Activated naive CD8-positive, alpha-beta T cell treated with anti-CD3 and anti-CD28 coated beads for 36 hours (primary cell): ENCODE results near the gene LRBA. TPM values are rescaled to one million over a fixed set of nuclear protein-coding genes. Genes with fewer than 3 reads are reported as not detected.
"Not testable (repeated sequence)": the region's sequence is repeated elsewhere in the genome, so short reads cannot be mapped to it uniquely, and the experiment has no call there.

Experiments used
- DNase-seq: peaks from one replicate; pipeline ENCODE4 v3.0.0; 2021
- H3K27ac Mint-ChIP-seq: one replicate; pipeline ENCODE4 v1.8.0; 2022; ENCODE audit warnings: mild to moderate bottlenecking, moderate library complexity, mixed read lengths
- H3K27me3 Mint-ChIP-seq: one replicate; pipeline ENCODE4 v1.8.0; 2022; ENCODE audit warnings: mild to moderate bottlenecking, mixed read lengths
- H3K36me3 Mint-ChIP-seq: one replicate; pipeline ENCODE4 v1.8.0; 2021; ENCODE audit warnings: mild to moderate bottlenecking, mixed read lengths
- H3K4me1 Mint-ChIP-seq: one replicate; pipeline ENCODE4 v1.8.0; 2021; ENCODE audit warnings: mixed read lengths
- H3K4me3 Mint-ChIP-seq: one replicate; pipeline ENCODE4 v1.8.0; 2022; ENCODE audit warnings: mild to moderate bottlenecking, moderate library complexity, mixed read lengths
- H3K9me3 Mint-ChIP-seq: one replicate; pipeline ENCODE4 v1.8.0; 2022; ENCODE audit warnings: mixed read lengths
- total RNA-seq, 2 experiments: library from RNA; stranded (reverse); gene quantifications; one replicate each; pipeline ENCODE4 v1.2.3, GENCODE V29; 2021

Gene LRBA
- total RNA-seq = 10 to 100 TPM; 52.5 to 61.2 TPM

GRCh38 chr4:151014521-151015458 lies at the start of gene LRBA:
LRBA (minus strand) TSS chr4:151015284; CDS start chr4:151014642, 642 bp downstream.
- Mint-ChIP-seq H3K27ac (peak within 1 kb of the TSS; percentile 99), H3K36me3 (peaks cover 28% of the 10 kb centered on the region), H3K4me3 (peak within 1 kb of the TSS; percentile 100), H3K27me3 (no peaks in the 10 kb centered on the region), H3K9me3 (no peaks in the 10 kb centered on the region), H3K4me1 (peaks cover 22% of the 10 kb centered on the region)
- peak; percentile 85 for DNase-seq

GRCh38 chr4:151063143-151063542 lies 48.1 kb upstream of the LRBA start:
- not testable (repeated sequence) for H3K27me3 Mint-ChIP-seq, H3K4me1 Mint-ChIP-seq, DNase-seq, H3K4me3 Mint-ChIP-seq, H3K27ac Mint-ChIP-seq, H3K9me3 Mint-ChIP-seq, H3K36me3 Mint-ChIP-seq

- Mint-ChIP-seq H3K36me3 (no peaks in the 10 kb centered on the region), H3K27ac (no peak overlapping the region), H3K27me3 (no peaks in the 10 kb centered on the region), H3K4me1 (peaks cover 2% of the 10 kb centered on the region), H3K4me3 (no peak overlapping the region), H3K9me3 (peaks cover 1% of the 10 kb centered on the region)
- no peak for DNase-seq
Observed at GRCh38 chr4:151055539-151055938, 40.5 kb upstream of the LRBA start.

- no peaks in the 10 kb centered on the region for H3K36me3 Mint-ChIP-seq
- no peak overlapping the region for H3K27ac Mint-ChIP-seq
- no peak for DNase-seq
- peaks cover 2% of the 10 kb centered on the region for H3K4me1 Mint-ChIP-seq
- no peaks in the 10 kb centered on the region for H3K27me3 Mint-ChIP-seq
- peaks cover 1% of the 10 kb centered on the region for H3K9me3 Mint-ChIP-seq
- no peak overlapping the region for H3K4me3 Mint-ChIP-seq
Observed at GRCh38 chr4:151052785-151053184, 37.7 kb upstream of the LRBA start.

- H3K4me3 Mint-ChIP-seq = no peak overlapping the region
Observed at GRCh38 chr4:151049430-151049884, 34.4 kb upstream of the LRBA start.

GRCh38 chr4:151048913-151049312 lies 33.8 kb upstream of the LRBA start:
- peaks cover 2% of the 10 kb centered on the region for H3K4me1 Mint-ChIP-seq
- no peak for DNase-seq
- no peaks in the 10 kb centered on the region for H3K36me3 Mint-ChIP-seq
- no peak overlapping the region for H3K4me3 Mint-ChIP-seq
- H3K27me3 Mint-ChIP-seq = no peaks in the 10 kb centered on the region
- H3K27ac Mint-ChIP-seq = no peak overlapping the region
- no peaks in the 10 kb centered on the region for H3K9me3 Mint-ChIP-seq

More at GRCh38 chr4:151049430-151049884, 34.4 kb upstream of the LRBA start:
- Mint-ChIP-seq H3K4me1 (peaks cover 2% of the 10 kb centered on the region), H3K27ac (no peak overlapping the region), H3K36me3 (no peaks in the 10 kb centered on the region), H3K9me3 (no peaks in the 10 kb centered on the region), H3K27me3 (no peaks in the 10 kb centered on the region)
- DNase-seq = no peak

GRCh38 chr4:151046609-151047008 lies 31.5 kb upstream of the LRBA start:
- Mint-ChIP-seq H3K27me3 (no peaks in the 10 kb centered on the region), H3K9me3 (no peaks in the 10 kb centered on the region), H3K27ac (no peak overlapping the region), H3K36me3 (no peaks in the 10 kb centered on the region), H3K4me3 (no peak overlapping the region), H3K4me1 (peaks cover 2% of the 10 kb centered on the region)
- no peak for DNase-seq

- H3K4me3 Mint-ChIP-seq = no peak overlapping the region
- no peaks in the 10 kb centered on the region for H3K27me3 Mint-ChIP-seq
- DNase-seq = no peak
- peaks cover 2% of the 10 kb centered on the region for H3K4me1 Mint-ChIP-seq
- H3K27ac Mint-ChIP-seq = no peak overlapping the region
- H3K9me3 Mint-ChIP-seq = no peaks in the 10 kb centered on the region
- H3K36me3 Mint-ChIP-seq = no peaks in the 10 kb centered on the region
Observed at GRCh38 chr4:151045907-151046306, 30.8 kb upstream of the LRBA start.

- H3K27me3 Mint-ChIP-seq = no peaks in the 10 kb centered on the region
- no peaks in the 10 kb centered on the region for H3K36me3 Mint-ChIP-seq
- DNase-seq = no peak
- no peaks in the 10 kb centered on the region for H3K9me3 Mint-ChIP-seq
- H3K27ac Mint-ChIP-seq = no peak overlapping the region
- H3K4me1 Mint-ChIP-seq = peaks cover 2% of the 10 kb centered on the region
- no peak overlapping the region for H3K4me3 Mint-ChIP-seq
Observed at GRCh38 chr4:151043803-151044515, 28.9 kb upstream of the LRBA start.

GRCh38 chr4:151039733-151040132 lies 24.6 kb upstream of the LRBA start:
- Mint-ChIP-seq H3K36me3 (no peaks in the 10 kb centered on the region), H3K4me3 (no peak overlapping the region), H3K27me3 (peaks cover 6% of the 10 kb centered on the region), H3K9me3 (no peaks in the 10 kb centered on the region), H3K27ac (no peak overlapping the region), H3K4me1 (peaks cover 10% of the 10 kb centered on the region)
- no peak for DNase-seq

- Mint-ChIP-seq H3K27ac (no peak overlapping the region), H3K9me3 (no peaks in the 10 kb centered on the region), H3K36me3 (no peaks in the 10 kb centered on the region), H3K4me3 (no peak overlapping the region), H3K4me1 (peaks cover 12% of the 10 kb centered on the region), H3K27me3 (peaks cover 6% of the 10 kb centered on the region)
- no peak for DNase-seq
Observed at GRCh38 chr4:151038452-151039157, 23.5 kb upstream of the LRBA start.

GRCh38 chr4:151035911-151036310 lies 20.8 kb upstream of the LRBA start:
- H3K36me3 Mint-ChIP-seq = no peaks in the 10 kb centered on the region

GRCh38 chr4:151035328-151035727 lies 20.2 kb upstream of the LRBA start:
- Mint-ChIP-seq H3K27ac (no peak overlapping the region), H3K27me3 (peaks cover 6% of the 10 kb centered on the region), H3K4me1 (peaks cover 26% of the 10 kb centered on the region), H3K36me3 (peaks cover 3% of the 10 kb centered on the region), H3K9me3 (peaks cover 3% of the 10 kb centered on the region), H3K4me3 (no peak overlapping the region)
- no peak for DNase-seq

More at GRCh38 chr4:151035911-151036310, 20.8 kb upstream of the LRBA start:
- Mint-ChIP-seq H3K4me3 (no peak overlapping the region), H3K27me3 (peaks cover 6% of the 10 kb centered on the region), H3K4me1 (peaks cover 22% of the 10 kb centered on the region), H3K27ac (no peak overlapping the region), H3K9me3 (no peaks in the 10 kb centered on the region)
- no peak for DNase-seq

GRCh38 chr4:151034829-151035228 lies 19.7 kb upstream of the LRBA start:
- Mint-ChIP-seq H3K4me1 (peaks cover 31% of the 10 kb centered on the region), H3K36me3 (peaks cover 7% of the 10 kb centered on the region), H3K4me3 (no peak overlapping the region), H3K9me3 (peaks cover 4% of the 10 kb centered on the region), H3K27ac (no peak overlapping the region), H3K27me3 (peaks cover 6% of the 10 kb centered on the region)
- DNase-seq = no peak
